ENCODE data around the gene MAN2A2.

Gene MAN2A2

DNA sequence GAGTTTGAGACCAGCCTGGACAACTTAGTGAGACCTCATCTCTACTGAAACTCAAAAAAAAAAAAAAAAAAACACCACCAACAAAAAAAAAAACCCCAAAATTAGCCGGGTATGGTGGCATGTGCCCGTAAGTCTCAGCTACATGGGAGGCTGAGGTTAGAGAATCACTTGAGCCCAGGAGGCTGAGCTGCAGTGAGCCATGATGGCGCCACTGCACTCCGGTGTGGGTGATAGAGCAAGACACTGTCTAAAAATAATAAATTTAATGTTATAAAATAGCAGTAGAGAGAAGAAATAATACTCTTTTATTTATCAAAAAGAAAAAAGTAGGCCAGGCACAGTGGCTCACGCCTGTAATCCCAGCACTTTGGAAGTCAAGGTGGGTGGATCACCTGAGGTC lies 69.0 kb downstream of the MAN2A2 start:
- DNase-seq, result no peak
